Memory B cell (primary cell): ENCODE measurements around the gene GSKIP.
A peak's percentile ranks its signal among the peaks of the same experiment; 100 is the strongest.

Experiments
- ATAC-seq: fragments of 150-1000 bp; cut with Tn5 transposase; 2 replicates; pipeline ENCODE4 v1.10.0; 2021; ENCODE audit warnings: low read depth, mild to moderate bottlenecking, moderate library complexity
- DNase-seq, 2 donors: peaks; one replicate each; pipeline ENCODE4 v3.0.0; 2022; ENCODE audit warnings: low spot score in 2 of 2
- H3K27ac Mint-ChIP-seq: one replicate; pipeline ENCODE4 v1.8.0; 2022; ENCODE audit warnings: mild to moderate bottlenecking, moderate library complexity, mixed read lengths
- H3K27me3 Mint-ChIP-seq: one replicate; pipeline ENCODE4 v1.8.0; 2022; ENCODE audit warnings: mixed read lengths
- H3K36me3 Mint-ChIP-seq: one replicate; pipeline ENCODE4 v1.8.0; 2022; ENCODE audit warnings: mild to moderate bottlenecking, mixed read lengths
- H3K4me1 Mint-ChIP-seq: one replicate; pipeline ENCODE4 v1.8.0; 2022; ENCODE audit warnings: mixed read lengths
- H3K4me3 Mint-ChIP-seq: one replicate; pipeline ENCODE4 v1.8.0; 2022; ENCODE audit warnings: mild to moderate bottlenecking, moderate library complexity, mixed read lengths
- H3K9me3 Mint-ChIP-seq: one replicate; pipeline ENCODE4 v1.8.0; 2022; ENCODE audit warnings: mixed read lengths

Gene GSKIP

DNA sequence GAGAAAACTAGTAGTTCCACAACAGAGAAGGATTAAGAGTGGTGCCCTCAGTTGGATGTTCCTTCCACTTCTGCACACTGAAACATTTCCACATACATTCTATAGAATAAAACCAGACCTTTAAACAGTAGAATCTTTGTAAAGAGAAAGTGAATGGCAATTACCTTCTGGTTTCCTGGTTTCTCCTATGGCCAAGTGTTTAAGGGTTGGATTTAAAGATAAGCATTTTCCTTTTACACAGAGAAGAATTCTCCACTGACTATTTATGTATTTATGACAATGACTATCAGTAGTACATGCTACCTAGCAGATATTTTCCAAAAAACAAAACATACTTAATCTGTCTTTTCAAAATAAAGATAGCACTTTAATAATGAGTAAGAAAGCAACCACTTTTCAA is 3.4 kb upstream of the GSKIP start:
- H3K27ac Mint-ChIP-seq: no peak overlapping the region
- H3K27me3 Mint-ChIP-seq: no peaks in the 10 kb centered on the region
- no peaks in the 10 kb centered on the region for H3K36me3 Mint-ChIP-seq
- ATAC-seq: no peak
- peaks cover 27% of the 10 kb centered on the region for H3K4me1 Mint-ChIP-seq
- H3K9me3 Mint-ChIP-seq: no peaks in the 10 kb centered on the region
- H3K4me3 Mint-ChIP-seq: no peak overlapping the region
- no peak for DNase-seq

DNA sequence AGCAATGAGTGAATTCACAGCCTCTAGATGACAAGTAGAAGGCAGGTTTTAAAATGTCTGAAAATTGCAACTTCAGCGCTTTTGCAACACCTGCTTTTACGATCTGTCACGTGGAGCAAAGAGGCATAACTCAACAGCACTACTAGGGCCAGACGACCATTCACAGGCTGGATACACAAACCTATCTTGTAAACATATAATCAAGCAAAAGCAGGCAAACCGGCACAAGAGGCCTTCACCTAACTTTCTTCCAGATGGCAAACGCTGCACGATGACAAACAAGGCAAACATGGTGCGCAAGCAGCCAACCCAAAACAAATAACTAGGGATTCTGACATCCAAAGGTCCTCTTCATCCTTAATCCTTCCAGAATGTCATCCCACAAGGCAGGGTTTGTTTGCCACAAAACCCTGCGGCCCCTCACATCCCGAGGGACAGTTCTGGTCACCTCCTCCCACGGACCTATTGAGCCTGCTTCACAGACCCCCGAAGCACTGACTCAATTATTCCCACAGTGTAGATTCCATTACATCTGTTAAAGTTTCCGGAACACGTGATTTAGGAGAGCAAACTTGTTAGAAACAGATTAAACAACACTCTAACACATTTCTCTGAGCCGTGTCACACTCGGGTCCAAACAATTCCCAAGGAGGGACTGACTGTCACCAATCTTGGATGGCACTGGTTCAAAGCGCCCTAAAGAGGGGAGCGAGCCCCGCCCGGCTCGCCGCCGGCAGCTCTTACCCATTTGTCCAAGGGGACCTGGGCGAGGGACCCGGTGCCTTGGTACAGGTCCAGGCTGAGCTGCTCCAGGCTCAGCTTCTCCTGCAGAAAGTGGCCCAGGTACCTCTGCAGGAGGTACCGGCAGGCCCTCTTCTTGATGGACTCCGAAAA is 1.0 kb upstream of the GSKIP start:
- H3K27me3 Mint-ChIP-seq: no peaks in the 10 kb centered on the region
- peaks cover 26% of the 10 kb centered on the region for H3K4me1 Mint-ChIP-seq
- DNase-seq: peak; percentile 13 to 30

DNA sequence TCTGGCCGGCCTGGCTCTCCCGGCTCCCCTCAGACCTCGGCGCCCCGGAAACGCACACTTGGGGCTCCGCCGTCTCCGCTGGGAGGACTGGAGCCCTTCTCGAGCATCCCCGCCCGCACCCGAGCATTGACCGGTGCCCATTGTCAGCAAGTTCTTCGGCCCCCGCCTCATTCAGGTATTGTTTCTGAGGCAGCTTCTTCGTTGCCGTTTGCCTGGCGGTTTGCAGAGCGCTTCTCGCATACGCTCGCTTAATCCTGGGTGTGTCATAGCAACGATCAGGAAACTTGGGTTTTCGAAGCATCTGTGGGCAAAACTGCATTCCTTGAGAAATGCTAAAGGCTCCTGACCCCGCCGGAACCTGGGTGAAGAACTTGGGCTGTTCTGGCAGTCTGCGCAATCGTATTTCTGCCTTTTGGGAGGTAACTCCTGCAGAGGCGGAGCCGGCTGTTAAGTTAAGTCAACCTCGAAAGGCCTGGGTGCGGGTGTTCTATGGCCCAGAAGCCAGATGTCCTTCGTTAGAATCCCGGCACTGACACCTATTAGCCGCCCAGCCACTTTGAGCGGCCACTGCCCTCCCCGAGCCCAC is 518 bp downstream of the GSKIP start:
- peak overlapping the region; percentile 82 for H3K4me3 Mint-ChIP-seq
- H3K27me3 Mint-ChIP-seq: no peaks in the 10 kb centered on the region
- peaks cover 31% of the 10 kb centered on the region for H3K4me1 Mint-ChIP-seq
- H3K9me3 Mint-ChIP-seq: no peaks in the 10 kb centered on the region
- DNase-seq (no peak), ATAC-seq (peak; percentile 13)
- peak overlapping the region; percentile 88 for H3K27ac Mint-ChIP-seq
- H3K36me3 Mint-ChIP-seq: peaks cover 5% of the 10 kb centered on the region

More for the DNA sequence above, 1.0 kb upstream of the GSKIP start:
- peak overlapping the region; percentile 88 for H3K27ac Mint-ChIP-seq
- H3K36me3 Mint-ChIP-seq: no peaks in the 10 kb centered on the region
- peak; percentile 37 for ATAC-seq
- peak overlapping the region; percentile 87 for H3K4me3 Mint-ChIP-seq
- H3K9me3 Mint-ChIP-seq: no peaks in the 10 kb centered on the region

DNA sequence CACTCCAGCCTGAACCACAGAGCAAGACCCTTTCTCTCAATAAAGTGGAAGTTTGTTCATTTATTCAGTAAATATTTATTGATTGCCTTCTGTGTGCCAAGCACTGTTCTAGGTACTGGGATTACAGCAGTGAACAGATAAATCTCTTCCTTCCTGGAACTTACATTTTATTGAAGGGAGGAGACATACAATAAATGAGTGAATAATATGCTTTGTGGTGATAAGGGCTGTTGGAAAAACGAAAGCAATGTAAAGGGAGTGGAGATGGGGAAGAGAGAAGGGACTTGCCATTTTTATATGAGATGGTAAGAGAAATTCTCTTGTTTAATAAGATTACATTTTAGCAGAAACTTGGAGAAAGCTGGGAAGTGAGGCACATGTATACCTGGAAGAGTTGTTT is 1.6 kb downstream of the GSKIP start:
- Mint-ChIP-seq H3K4me1 (peaks cover 33% of the 10 kb centered on the region), H3K27me3 (no peaks in the 10 kb centered on the region), H3K9me3 (no peaks in the 10 kb centered on the region), H3K4me3 (peak overlapping the region; percentile 82), H3K27ac (peak overlapping the region; percentile 28), H3K36me3 (peaks cover 8% of the 10 kb centered on the region)
- no peak for ATAC-seq
- DNase-seq: no peak

DNA sequence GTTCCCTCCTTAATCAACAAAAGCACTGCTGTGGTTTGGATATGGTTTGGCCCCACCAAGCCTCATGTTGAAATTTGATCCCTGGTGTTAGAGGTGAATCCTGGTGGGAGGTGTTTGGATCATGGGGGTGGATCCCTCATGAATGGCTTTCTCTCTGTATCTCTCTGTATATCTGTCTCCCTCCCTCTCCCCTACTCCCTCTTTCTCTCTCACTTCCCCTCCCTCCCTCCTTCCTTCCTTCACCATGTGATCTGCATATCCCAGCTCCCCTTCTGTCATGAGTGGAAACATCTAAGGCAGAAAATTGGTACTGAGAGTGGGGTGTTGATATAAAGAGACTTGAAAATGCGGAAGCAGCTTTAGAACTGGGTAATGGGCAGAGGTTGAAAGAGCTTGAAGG is 5.2 kb downstream of the GSKIP start:
- DNase-seq (no peak), ATAC-seq (no peak)
- no peak overlapping the region for H3K27ac Mint-ChIP-seq
- no peaks in the 10 kb centered on the region for H3K9me3 Mint-ChIP-seq
- no peaks in the 10 kb centered on the region for H3K27me3 Mint-ChIP-seq
- H3K36me3 Mint-ChIP-seq: peaks cover 8% of the 10 kb centered on the region
- H3K4me1 Mint-ChIP-seq: peaks cover 20% of the 10 kb centered on the region
- H3K4me3 Mint-ChIP-seq: no peak overlapping the region

DNA sequence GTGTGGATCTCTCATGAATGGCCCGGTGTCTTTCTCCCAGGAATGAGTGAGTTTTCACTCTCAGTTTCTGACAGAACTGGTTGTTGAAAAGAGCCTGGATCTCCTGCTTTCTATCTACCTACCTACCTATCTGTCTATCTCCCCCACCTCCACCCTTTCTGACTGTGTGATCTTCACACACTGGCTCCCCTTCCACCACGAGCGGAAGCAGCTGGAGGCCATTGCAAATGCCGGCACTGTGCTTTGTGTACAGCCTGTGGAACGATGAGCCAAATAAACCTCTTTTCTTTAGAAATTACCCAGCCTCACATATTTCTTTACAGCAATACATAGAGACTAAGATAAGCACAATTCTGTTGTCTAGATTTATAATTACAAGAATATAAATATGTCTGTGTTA is 7.2 kb downstream of the GSKIP start:
- no peak overlapping the region for H3K4me3 Mint-ChIP-seq
- ATAC-seq (no peak), DNase-seq (no peak)
- no peaks in the 10 kb centered on the region for H3K9me3 Mint-ChIP-seq
- H3K27ac Mint-ChIP-seq: no peak overlapping the region
- H3K4me1 Mint-ChIP-seq: peaks cover 9% of the 10 kb centered on the region
- peaks cover 12% of the 10 kb centered on the region for H3K36me3 Mint-ChIP-seq
- H3K27me3 Mint-ChIP-seq: no peaks in the 10 kb centered on the region

DNA sequence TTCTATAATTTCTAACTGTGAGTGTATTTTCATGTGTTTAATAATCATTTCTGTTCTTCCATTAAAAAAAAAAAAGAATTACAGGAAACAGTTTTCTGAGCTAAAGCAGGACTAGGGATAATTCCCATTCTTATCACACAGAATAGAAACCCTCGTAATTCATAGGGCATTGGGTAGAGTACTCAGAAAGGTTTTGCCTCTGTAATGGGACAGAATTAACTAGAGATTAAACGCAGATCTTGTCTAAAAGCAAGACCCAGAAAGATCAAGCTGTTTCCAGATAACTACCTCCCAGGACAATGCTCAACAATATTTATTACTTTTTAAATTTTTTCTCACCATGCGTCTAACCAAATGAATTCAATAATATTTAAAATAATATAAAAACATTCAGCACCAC is 10.2 kb downstream of the GSKIP start:
- ATAC-seq: no peak
- Mint-ChIP-seq H3K27me3 (no peaks in the 10 kb centered on the region), H3K4me3 (no peak overlapping the region), H3K9me3 (no peaks in the 10 kb centered on the region), H3K4me1 (peaks cover 7% of the 10 kb centered on the region), H3K36me3 (peaks cover 13% of the 10 kb centered on the region), H3K27ac (no peak overlapping the region)
- no peak for DNase-seq

DNA sequence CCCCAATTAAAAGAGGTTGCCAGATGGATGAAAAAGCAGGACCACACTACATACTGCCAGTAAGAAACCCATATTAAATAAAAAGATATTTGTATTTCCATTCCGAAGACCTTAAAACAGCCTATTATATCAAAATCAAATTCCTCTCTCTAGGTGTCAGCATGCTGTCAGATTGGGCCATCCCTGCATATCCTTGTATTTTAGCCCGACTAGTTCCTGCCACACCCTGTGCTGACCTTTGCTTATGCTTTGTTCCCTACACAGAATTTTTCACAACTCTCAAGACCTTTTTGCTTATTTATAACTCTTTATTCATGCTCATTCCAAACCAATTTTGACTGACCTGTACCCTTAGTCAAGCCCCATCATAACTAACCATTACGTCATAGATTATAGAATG is 12.8 kb downstream of the GSKIP start:
- H3K4me3 Mint-ChIP-seq: no peak overlapping the region
- no peak for ATAC-seq
- H3K27me3 Mint-ChIP-seq: no peaks in the 10 kb centered on the region
- H3K36me3 Mint-ChIP-seq: peaks cover 6% of the 10 kb centered on the region
- peaks cover 5% of the 10 kb centered on the region for H3K4me1 Mint-ChIP-seq
- H3K27ac Mint-ChIP-seq: no peak overlapping the region
- no peak for DNase-seq
- H3K9me3 Mint-ChIP-seq: no peaks in the 10 kb centered on the region

DNA sequence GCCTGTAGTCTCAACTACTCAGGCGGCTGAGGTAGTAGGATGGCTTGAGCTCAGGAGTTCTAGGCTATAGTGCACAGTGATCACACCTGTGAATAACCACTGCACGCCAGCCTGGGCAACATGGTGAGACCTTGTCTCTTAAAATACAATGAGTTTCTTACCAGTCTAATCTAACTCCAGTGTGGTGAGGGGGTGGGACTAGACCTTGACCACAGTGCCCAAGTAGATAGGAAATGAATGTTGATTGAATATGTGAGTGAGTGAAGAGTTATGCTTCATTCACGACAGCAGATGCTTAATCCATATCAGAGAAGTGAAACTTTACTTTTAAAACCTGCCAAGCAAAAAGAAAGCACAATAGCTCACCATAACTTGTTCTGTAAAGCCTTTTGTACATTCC is 17.4 kb downstream of the GSKIP start:
- Mint-ChIP-seq H3K9me3 (no peaks in the 10 kb centered on the region), H3K27ac (no peak overlapping the region), H3K36me3 (peaks cover 9% of the 10 kb centered on the region), H3K27me3 (no peaks in the 10 kb centered on the region), H3K4me3 (peak overlapping the region; percentile 39), H3K4me1 (peaks cover 5% of the 10 kb centered on the region)
- DNase-seq (no peak), ATAC-seq (peak; percentile 46)

DNA sequence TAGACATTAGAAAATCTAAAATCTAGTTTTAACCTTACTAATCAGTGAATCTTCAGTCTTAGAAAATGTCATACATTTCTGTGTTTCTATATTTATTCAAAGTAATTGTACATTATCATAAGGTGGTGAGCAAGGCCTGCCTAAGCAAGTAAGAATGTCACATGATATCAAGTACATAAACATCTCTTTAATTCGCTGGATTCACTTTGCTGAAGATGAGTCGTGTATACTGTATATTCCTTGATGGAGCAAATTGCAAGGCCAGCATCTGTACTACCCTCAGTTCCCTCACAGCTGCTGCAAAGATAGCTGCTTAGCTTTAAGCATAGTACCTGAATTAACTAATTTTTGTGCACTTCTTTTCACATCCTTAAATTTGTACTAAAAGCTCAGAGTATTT is 20.1 kb downstream of the GSKIP start:
- Mint-ChIP-seq H3K4me1 (peaks cover 5% of the 10 kb centered on the region), H3K4me3 (no peak overlapping the region), H3K27me3 (no peaks in the 10 kb centered on the region), H3K36me3 (peaks cover 10% of the 10 kb centered on the region), H3K9me3 (no peaks in the 10 kb centered on the region), H3K27ac (no peak overlapping the region)
- DNase-seq (no peak), ATAC-seq (no peak)

DNA sequence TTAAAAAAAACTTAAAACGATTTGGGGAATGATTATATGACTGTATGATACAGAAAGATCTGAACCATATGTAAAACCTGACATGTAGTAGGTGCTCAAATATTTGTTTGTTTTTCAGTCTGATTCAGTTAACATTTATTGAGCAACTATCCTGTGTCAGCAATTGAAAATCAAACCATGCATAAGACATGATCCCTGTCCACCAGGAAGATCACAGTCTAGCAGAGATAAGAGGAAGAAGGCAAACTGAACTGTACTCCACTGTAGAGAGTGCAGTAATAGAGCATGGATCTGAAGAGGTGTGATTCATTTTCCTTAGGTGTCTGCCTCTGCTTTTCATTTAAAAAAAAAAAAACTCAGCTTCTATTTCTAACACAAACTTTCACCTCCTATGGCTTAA is 20.7 kb downstream of the GSKIP start:
- H3K4me3 Mint-ChIP-seq: no peak overlapping the region
- no peak for ATAC-seq
- H3K9me3 Mint-ChIP-seq: no peaks in the 10 kb centered on the region
- no peak overlapping the region for H3K27ac Mint-ChIP-seq
- peaks cover 5% of the 10 kb centered on the region for H3K4me1 Mint-ChIP-seq
- H3K36me3 Mint-ChIP-seq: peaks cover 10% of the 10 kb centered on the region
- no peak for DNase-seq
- no peaks in the 10 kb centered on the region for H3K27me3 Mint-ChIP-seq

DNA sequence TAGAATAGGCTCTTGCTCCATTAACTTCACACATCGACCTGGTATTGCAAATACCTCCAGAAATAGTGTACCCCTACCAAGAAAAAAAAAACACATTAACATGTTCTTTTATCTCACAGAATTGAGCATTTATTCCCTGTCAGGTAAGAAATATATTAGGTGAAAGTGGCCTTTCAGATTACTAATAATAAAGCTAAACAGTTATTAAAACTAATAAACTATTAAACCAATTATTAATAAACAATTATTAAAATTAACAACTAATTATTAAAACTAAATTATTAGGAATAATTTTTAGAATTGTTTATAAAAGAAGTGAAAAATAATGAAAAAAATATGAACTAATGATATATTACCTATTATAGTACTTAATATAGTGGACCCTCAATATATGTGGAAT is 21.4 kb downstream of the GSKIP start:
- H3K36me3 Mint-ChIP-seq: peaks cover 10% of the 10 kb centered on the region
- no peak for DNase-seq
- H3K4me3 Mint-ChIP-seq: no peak overlapping the region
- ATAC-seq: no peak
- H3K27me3 Mint-ChIP-seq: no peaks in the 10 kb centered on the region
- H3K27ac Mint-ChIP-seq: no peak overlapping the region
- peaks cover 5% of the 10 kb centered on the region for H3K4me1 Mint-ChIP-seq
- H3K9me3 Mint-ChIP-seq: no peaks in the 10 kb centered on the region

DNA sequence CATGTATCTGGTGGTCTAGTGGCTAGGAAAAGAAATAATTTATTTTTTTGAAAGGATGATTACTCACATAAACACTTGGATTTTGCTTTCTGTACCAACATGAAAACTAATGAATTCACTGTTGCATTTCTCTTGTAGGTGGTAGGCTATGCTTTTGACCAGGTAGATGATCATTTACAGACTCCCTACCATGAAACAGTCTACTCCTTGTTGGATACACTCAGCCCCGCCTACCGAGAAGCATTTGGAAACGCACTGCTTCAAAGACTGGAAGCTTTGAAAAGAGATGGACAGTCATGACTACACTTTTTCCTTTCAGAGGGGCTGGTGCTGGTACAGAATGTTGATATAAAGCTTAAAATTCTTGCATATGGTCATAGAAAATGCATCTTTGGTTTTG is 22.1 kb downstream of the GSKIP start:
- DNase-seq: no peak
- peaks cover 5% of the 10 kb centered on the region for H3K4me1 Mint-ChIP-seq

DNA sequence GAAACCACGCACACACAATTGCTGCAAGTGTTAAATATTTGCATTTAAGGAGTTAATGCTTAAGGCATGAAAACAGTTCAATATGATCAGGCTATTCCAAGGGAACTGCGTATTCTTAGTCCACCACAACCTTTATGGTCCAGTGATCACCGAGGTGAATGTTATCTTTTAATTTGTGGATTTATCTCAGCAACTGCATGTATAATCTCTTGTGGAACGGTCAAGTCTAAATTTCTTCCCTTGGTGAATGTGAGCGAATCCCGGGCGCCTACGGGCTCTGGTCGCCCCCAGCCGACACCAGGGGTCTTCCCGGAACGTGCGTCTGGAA is 27.6 kb downstream of the GSKIP start:
- H3K36me3 Mint-ChIP-seq: peaks cover 2% of the 10 kb centered on the region
- H3K27me3 Mint-ChIP-seq: peaks cover 3% of the 10 kb centered on the region
- peak overlapping the region; percentile 83 for H3K27ac Mint-ChIP-seq
- H3K4me3 Mint-ChIP-seq: peak overlapping the region; percentile 93
- H3K4me1 Mint-ChIP-seq: no peaks in the 10 kb centered on the region
- ATAC-seq: no peak
- no peaks in the 10 kb centered on the region for H3K9me3 Mint-ChIP-seq
- DNase-seq: peak in 1 of 2 donors; percentile 64

More for the DNA sequence above, 22.1 kb downstream of the GSKIP start:
- no peak for ATAC-seq
- no peak overlapping the region for H3K27ac Mint-ChIP-seq
- H3K36me3 Mint-ChIP-seq: peaks cover 10% of the 10 kb centered on the region
- H3K27me3 Mint-ChIP-seq: no peaks in the 10 kb centered on the region
- no peak overlapping the region for H3K4me3 Mint-ChIP-seq
- H3K9me3 Mint-ChIP-seq: no peaks in the 10 kb centered on the region
